ENCODE measurements around the gene DISP2. TPM values are rescaled to one million over a fixed set of nuclear protein-coding genes. Genes with fewer than 3 reads are reported as not detected.

DISP2 gene
- total RNA-seq, 2 donors from 2014 or later = 0.04 to 0.40 TPM

DNA sequence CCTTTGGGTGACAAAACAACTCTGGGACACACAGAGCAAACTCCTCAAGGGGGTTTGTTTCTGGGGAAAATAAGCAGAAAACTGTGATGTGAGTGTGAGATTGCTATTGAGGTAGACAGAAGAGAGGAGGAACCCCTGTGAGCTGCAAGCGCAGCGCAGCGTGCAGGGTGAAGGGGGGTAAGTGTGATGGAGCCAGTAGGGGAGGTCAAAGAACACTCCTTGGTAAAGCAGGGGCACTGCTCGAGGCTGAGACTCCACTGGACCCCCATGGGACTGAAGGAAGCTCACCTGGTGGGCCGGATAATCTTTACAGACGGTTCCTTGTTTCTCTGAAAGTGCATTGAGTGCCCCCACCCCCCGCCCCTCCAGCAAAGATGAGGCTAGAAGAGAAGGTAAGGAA is 27.0 kb upstream of the DISP2 start:
- peaks cover 33% of the 10 kb centered on the region for H3K27me3 Mint-ChIP-seq (ENCODE audit: insufficient read depth)
- Histone ChIP-seq H3K27ac (ENCODE audit: low read depth, low read length) (no peak overlapping the region), H3K27me3 (ENCODE audit: control insufficient read depth, insufficient read depth, low read length, poor library complexity, severe bottlenecking) (peaks cover 16% of the 10 kb centered on the region), H3K4me1 (ENCODE audit: control insufficient read depth, insufficient read depth, low read length) (no peaks in the 10 kb centered on the region), H3K9me3 (ENCODE audit: control insufficient read depth, low read length) (no peaks in the 10 kb centered on the region), H3K36me3 (ENCODE audit: control insufficient read depth, insufficient read depth, low read length) (no peaks in the 10 kb centered on the region), H3K4me3 (ENCODE audit: low read length) (no peak overlapping the region), H3K9ac (ENCODE audit: extremely low read depth, low read length, poor library complexity, severe bottlenecking) (no peak overlapping the region)
- peaks cover 20% of the 10 kb centered on the region for H3K4me1 Mint-ChIP-seq
- H3K9me3 Mint-ChIP-seq = no peaks in the 10 kb centered on the region
- no peak overlapping the region for H3K4me3 Mint-ChIP-seq
- no peak for DNase-seq
- no peak overlapping the region for H3K27ac Mint-ChIP-seq
- TF ChIP-seq, protein P1, sequence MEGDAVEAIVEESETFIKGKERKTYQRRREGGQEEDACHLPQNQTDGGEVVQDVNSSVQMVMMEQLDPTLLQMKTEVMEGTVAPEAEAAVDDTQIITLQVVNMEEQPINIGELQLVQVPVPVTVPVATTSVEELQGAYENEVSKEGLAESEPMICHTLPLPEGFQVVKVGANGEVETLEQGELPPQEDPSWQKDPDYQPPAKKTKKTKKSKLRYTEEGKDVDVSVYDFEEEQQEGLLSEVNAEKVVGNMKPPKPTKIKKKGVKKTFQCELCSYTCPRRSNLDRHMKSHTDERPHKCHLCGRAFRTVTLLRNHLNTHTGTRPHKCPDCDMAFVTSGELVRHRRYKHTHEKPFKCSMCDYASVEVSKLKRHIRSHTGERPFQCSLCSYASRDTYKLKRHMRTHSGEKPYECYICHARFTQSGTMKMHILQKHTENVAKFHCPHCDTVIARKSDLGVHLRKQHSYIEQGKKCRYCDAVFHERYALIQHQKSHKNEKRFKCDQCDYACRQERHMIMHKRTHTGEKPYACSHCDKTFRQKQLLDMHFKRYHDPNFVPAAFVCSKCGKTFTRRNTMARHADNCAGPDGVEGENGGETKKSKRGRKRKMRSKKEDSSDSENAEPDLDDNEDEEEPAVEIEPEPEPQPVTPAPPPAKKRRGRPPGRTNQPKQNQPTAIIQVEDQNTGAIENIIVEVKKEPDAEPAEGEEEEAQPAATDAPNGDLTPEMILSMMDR (conservative IDR thresholded peaks at IDR 0.05) = no peak
- no peaks in the 10 kb centered on the region for H3K36me3 Mint-ChIP-seq (ENCODE audit: low read depth)
- 91 to 97% methylated on average over 6 to 7 of the region's 7 CpGs for WGBS, 2 experiments (ENCODE audit: insufficient coverage in 1 of 2, insufficient read length in 1 of 2)

DNA sequence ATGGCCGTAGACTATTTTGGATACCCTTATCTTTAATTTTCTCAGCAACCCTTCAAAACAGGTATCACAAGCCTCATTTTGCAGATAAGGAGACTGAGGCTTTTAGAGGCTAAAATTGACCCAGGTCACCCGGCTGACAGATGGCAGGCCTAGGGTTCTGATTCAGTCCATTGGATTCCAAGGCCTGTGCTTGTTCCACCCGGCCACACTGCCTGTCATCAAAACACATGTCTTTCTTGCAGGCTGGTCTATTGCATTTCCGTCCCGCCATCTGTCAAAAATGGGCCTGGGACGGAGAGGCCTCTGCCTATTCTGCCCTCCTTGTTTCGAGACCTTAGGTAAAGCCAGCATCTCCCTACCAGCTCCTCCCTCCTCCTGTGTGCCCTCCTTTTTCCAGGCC is 26.4 kb upstream of the DISP2 start:
- H3K36me3 ChIP-seq (ENCODE audit: control insufficient read depth, insufficient read depth, low read length) = no peaks in the 10 kb centered on the region
- H3K4me3 Mint-ChIP-seq = no peak overlapping the region
- no peak overlapping the region for H3K4me3 ChIP-seq (ENCODE audit: low read length)
- H3K4me1 ChIP-seq (ENCODE audit: control insufficient read depth, insufficient read depth, low read length) = no peaks in the 10 kb centered on the region
- H3K27ac ChIP-seq (ENCODE audit: low read depth, low read length) = no peak overlapping the region
- H3K27me3 ChIP-seq (ENCODE audit: control insufficient read depth, insufficient read depth, low read length, poor library complexity, severe bottlenecking) = peaks cover 10% of the 10 kb centered on the region
- no peak for DNase-seq
- WGBS, 2 experiments (ENCODE audit: insufficient coverage in 1 of 2, insufficient read length in 1 of 2) = 92 to 96% methylated on average over 5 to 7 of the region's 7 CpGs
- peaks cover 18% of the 10 kb centered on the region for H3K4me1 Mint-ChIP-seq
- no peak overlapping the region for H3K9ac ChIP-seq (ENCODE audit: extremely low read depth, low read length, poor library complexity, severe bottlenecking)
- H3K9me3 ChIP-seq (ENCODE audit: control insufficient read depth, low read length) = no peaks in the 10 kb centered on the region
- no peak overlapping the region for H3K27ac Mint-ChIP-seq
- no peaks in the 10 kb centered on the region for H3K9me3 Mint-ChIP-seq
- no peaks in the 10 kb centered on the region for H3K36me3 Mint-ChIP-seq (ENCODE audit: low read depth)
- H3K27me3 Mint-ChIP-seq (ENCODE audit: insufficient read depth) = peaks cover 32% of the 10 kb centered on the region
- TF ChIP-seq, protein P1 (conservative IDR thresholded peaks at IDR 0.05) = no peak

DNA sequence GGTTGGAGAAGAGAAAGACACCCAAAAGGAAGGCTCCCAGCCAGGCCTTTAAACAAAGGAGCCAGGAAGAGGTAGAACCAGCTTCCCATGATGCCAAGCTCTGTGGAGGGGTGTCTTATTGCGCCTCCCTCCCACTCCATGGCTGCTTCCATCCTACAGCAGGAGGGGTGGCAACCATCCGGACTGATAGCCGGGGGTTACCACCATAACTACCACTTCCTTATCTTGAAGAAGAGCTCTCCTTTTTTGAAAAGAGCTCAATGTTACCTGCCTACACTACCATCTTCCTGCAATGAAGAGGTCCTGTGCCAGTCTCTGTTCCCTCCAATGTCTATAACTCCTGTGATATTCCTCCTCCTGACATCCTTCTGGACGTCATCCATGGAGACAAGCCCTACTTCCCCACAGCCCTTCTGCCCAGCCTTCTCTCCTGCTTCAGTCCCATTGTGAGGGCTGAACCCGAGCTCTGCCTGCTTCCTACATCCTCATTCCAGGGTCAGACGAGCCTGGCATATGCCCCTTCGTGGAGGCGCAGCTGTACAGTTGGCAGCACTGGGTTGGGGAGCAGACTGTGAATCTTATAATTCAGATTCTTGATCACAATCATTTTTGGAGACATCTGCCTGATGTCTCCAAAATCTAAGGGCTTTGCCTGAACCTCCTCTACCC is 25.8 kb upstream of the DISP2 start:
- H3K36me3 ChIP-seq (ENCODE audit: control insufficient read depth, insufficient read depth, low read length) = no peaks in the 10 kb centered on the region
- TF ChIP-seq, protein P1 (conservative IDR thresholded peaks at IDR 0.05) = no peak
- Mint-ChIP-seq H3K4me3 (no peak overlapping the region), H3K9me3 (no peaks in the 10 kb centered on the region), H3K27ac (no peak overlapping the region), H3K27me3 (ENCODE audit: insufficient read depth) (peaks cover 29% of the 10 kb centered on the region), H3K36me3 (ENCODE audit: low read depth) (no peaks in the 10 kb centered on the region), H3K4me1 (peaks cover 13% of the 10 kb centered on the region)
- H3K4me1 ChIP-seq (ENCODE audit: control insufficient read depth, insufficient read depth, low read length) = no peaks in the 10 kb centered on the region
- H3K9me3 ChIP-seq (ENCODE audit: control insufficient read depth, low read length) = no peaks in the 10 kb centered on the region
- H3K27me3 ChIP-seq (ENCODE audit: control insufficient read depth, insufficient read depth, low read length, poor library complexity, severe bottlenecking) = peaks cover 9% of the 10 kb centered on the region
- WGBS, 2 experiments (ENCODE audit: insufficient coverage in 1 of 2, insufficient read length in 1 of 2) = 80 to 86% methylated on average over 7 to 8 of the region's 8 CpGs
- no peak overlapping the region for H3K4me3 ChIP-seq (ENCODE audit: low read length)
- no peak for DNase-seq
- H3K9ac ChIP-seq (ENCODE audit: extremely low read depth, low read length, poor library complexity, severe bottlenecking) = no peak overlapping the region
- H3K27ac ChIP-seq (ENCODE audit: low read depth, low read length) = no peak overlapping the region

Measured in endodermal cell (in vitro differentiated cells).